GM21786 (cell line): ENCODE measurements around the gene NLK.
"Not testable (repeated sequence)": the region's sequence is repeated elsewhere in the genome, so short reads cannot be mapped to it uniquely, and the experiment has no call there.

Experiments
- ATAC-seq: cut with Tn5 transposase; IDR thresholded peaks from one replicate; pipeline ENCODE4 v1.9.1; 2021; ENCODE audit not compliant: unreplicated experiment

Gene NLK

DNA sequence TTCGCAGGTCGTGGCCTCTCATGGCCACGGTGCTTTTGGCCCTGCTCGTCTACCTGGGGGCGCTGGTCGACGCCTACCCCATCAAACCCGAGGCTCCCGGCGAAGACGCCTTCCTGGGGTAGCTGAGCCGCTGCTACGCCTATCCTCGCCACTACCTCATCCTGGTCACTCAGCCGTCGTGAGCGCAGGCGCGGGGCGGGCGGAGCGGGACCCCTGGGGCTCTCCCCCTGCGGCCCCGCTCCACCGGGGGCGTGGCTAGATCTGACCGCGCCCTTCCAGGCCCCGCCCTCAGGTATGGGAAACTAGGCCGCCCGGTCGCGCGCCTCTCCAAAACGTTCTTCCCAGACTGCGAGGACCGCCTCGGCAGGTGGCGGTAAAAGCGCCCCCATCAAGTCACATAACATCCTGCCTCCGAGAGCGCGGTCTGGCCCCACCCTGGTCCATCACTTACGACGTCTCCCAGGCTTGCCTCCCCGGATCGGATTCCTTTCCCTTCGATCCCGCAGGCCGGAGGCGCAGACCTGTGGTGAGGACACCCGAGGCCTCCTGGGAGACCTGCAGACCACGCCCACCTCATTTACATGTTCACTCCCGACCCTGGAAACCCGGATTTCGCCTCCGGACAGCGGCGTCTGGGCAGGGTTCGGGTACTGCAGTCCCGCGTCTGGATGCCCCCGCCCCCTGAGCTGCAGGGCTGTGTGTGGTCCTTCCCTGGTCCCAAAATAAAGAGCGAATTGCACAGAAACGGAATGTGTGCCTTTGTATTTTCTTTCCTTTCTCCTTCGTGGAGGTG lies 185.0 kb downstream of the NLK start:
- ATAC-seq = no peak

GRCh38 chr17:28228109-28228840 lies 185.8 kb downstream of the NLK start:
- no peak for ATAC-seq

- no peak for ATAC-seq
Measured at GRCh38 chr17:28228986-28229729, 186.7 kb downstream of the NLK start.

DNA sequence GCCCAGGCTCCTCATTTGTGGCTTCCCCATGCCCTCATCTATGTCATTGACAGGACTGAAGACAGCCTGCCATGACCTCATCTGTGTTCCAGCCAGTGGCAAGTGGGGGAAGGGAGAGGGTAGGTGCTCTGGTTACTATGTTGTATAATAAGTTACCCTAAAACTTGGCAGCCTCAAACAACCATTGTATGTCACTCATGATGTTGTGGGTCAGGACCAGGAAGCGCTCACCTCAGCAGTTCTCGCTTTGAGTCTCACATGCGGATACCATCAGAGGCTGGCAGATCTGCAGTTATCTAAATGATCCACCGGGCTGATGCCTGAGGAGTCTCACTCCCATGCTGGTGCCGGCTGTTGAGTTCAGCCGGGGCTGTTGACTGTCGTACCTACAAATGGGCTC lies 187.5 kb downstream of the NLK start:
- no peak for ATAC-seq

- not testable (repeated sequence) for ATAC-seq
Measured at GRCh38 chr17:28230607-28231006, 188.1 kb downstream of the NLK start.

GRCh38 chr17:28231624-28232023 lies 189.1 kb downstream of the NLK start:
- not testable (repeated sequence) for ATAC-seq

GRCh38 chr17:28232966-28233870 lies 190.7 kb downstream of the NLK start:
- ATAC-seq = not testable (repeated sequence)

- not testable (repeated sequence) for ATAC-seq
Measured at GRCh38 chr17:28233872-28234856, 191.7 kb downstream of the NLK start.

DNA sequence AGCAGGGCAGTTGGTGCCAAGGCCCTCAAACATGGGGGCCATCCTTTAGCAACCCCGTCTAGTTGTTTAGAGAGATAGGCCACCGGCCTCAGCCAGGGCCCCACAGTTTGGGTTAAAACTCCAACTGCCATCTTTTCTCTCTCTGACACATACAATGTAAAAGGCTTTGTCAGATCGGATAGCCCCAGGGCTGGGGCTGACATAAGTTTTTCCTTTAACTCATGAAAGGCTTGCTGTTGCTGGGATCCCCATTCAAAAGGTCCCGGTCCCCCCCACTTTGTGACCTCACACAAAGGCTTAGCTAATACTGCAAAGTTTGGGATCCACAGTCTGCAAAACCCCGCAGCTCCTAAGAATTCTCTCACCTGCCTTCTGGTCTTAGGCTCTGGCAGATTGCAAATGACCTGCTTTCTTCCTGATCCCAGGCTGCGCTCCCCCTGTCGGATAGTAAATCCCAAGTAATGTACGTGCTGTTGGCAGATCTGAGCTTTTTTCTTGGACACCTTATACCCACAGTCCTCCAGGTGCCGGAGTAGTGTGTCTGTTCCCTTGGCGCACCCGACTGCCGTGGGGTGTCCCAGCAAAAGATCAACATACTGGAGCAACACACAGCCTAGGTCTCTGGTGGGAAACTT lies 192.7 kb downstream of the NLK start:
- ATAC-seq = not testable (repeated sequence)

DNA sequence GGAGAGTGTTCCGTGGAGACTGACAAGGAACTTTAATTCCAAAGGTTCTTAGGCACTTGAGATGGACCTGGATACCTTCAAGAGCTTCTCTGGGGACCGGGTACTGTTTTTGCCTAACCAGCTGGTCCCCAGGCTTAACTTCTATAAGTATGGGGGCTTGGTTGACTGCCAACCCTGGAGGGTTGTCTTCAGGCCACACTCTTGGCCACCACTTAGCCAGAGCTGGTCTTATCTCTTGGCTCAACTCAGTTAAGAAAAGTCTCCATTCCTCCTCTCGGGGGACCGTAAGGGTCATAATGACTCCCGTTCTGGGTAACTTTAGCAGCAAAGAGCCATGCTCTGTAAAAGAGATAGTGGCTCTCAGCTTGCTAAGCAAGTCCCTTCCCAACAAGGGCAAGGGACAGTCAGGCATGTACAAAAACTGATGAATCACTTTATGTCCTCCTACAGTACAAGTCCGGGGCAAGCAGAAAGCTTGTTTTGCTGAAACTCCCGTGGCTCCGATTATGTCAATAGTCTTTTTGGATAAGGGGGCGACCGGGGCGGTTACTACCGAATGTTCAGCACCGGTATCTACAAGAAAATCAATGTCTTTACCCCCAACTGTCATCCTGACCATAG lies 193.7 kb downstream of the NLK start:
- not testable (repeated sequence) for ATAC-seq

DNA sequence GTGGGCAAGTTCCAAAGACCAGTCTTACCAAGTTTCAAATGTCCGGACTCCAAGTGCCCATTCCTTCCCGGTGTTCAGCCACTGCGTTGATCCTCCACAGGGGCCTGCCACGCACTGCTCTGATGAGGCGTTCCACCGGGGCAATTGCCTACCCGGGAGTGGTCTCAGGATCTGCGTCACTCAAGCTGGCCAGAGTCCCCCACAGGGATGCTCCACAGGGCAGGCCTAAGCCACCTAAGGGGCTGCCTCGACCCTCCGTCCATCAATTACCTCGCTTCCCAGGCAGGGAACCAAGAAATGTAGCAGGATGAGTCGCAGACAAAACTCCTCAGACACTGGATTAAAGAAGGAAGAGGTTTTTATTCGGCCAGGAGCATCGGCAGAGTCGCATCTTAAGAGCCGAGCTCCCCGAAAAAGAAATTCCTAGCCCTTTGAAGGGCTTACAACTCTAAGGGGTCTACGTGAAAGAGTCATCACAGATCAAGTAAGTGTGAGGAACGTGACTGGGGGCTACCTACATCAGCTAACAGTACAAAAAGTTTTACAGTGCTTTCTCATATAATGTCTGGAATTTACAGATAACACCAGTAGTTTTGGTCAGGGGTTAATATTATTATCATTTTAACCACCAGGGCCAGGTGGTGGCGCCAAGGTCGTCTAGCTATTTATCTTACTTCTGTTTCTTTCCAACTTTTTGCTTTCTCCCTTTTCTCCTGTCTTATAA lies 196.2 kb downstream of the NLK start:
- not testable (repeated sequence) for ATAC-seq

DNA sequence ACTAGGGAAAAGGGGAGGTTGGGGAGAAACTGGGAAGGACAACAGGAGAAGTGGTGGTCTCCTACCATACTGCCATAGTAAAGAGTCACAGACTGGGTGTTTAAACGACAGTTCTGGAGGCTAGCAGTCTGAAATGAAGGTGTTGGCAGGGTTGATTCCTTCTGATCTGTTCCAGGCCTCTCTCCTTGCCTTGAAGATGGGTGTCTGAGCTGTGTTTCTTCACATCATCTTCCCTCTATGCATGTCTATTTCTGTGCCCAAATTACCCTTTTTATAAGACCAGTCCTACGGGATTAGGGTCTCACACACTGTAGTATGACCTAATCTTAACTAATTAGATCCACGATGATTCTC lies 196.8 kb downstream of the NLK start:
- no peak for ATAC-seq

DNA sequence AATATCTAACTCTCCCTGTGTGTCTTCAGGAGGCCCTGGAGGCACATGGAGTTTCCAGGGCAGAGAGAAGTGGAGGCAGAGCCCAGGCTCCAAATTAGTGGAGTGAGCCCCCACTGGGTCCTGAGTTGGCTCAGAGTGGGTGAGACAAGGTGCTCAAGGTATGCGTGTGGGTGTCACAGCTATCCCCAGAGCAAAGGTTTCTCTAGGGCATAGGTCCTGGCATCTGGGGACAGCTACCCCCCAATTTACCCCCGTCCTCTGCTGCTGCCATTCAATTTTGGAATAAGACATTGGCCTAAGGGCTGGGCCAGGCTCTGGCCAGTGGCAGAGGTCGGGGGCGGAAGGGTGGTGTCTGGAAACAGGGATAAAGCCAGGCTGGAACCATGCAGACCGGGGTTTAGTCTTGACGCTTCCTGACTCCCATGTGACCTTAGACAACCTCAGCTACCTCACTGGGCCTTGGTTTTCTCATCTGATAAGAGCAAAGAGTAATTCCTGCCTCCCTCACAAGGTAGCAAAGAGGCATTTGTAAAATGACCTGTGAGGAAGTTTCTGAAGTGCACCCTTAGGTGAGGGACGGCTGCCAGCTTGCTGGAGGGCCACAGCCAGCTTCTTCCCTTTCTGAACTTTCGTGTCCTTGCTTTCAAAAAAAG lies 198.3 kb downstream of the NLK start:
- ATAC-seq = no peak

GRCh38 chr17:28242791-28243190 lies 200.3 kb downstream of the NLK start:
- no peak for ATAC-seq

GRCh38 chr17:28243268-28243667 lies 200.8 kb downstream of the NLK start:
- not testable (repeated sequence) for ATAC-seq

- ATAC-seq = no peak
Measured at GRCh38 chr17:28244446-28244845, 202.0 kb downstream of the NLK start.
